Measurements from ENCODE around the gene MVB12B.
A peak's percentile ranks its signal among the peaks of the same experiment; 100 is the strongest.

MVB12B gene

DNA sequence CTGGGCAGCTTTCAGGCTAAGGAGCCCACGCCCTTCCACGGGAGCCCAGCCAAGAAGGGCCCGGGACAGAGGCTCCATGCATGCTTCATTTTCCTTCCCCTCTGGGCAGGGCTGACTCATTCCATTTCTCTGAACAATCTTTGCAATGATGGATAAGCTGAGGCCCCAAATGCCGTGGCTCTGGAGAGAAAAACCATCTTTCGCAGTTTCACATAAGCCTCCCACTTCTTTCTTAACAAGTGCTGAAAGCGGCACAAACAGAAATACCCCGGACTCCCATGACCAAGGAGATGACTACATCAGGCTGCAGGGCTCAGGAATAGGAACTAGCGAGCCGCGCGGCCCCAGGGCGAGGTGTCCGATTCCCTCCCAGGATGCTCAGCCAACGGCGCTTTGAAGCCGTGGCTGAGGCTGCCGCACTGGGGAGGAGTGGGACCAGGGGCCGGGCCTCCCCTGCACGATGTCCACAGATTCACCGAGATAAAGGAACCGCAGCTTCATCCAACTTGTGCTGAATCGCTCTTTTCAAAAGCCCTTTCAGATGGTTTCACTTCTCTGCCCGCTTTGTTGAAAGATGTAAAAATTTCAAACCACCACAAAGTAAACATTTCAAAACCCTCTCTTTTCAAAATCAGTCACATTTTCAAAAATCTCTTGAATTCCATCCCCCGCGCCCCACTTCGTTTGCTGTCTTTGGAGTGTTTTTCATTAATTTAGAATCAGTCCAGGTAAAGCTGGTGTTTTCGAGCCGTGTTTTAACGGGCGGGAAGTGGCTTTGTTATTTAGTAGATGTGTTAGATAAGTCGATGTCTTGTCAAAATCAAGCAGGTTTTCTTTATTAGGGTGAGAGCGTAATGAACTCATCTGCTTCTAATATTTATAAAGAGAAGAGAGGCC is 190.6 kb downstream of the MVB12B start:
- peak overlapping the region; percentile 57 for H3K4me3 ChIP-seq (ENCODE audit: control insufficient read depth, low read depth, low read length)
- DNase-seq (ENCODE audit: low read depth), result peak; percentile 52
- TF ChIP-seq CTCF (IDR thresholded peaks at IDR 0.05; ENCODE audit: control insufficient read depth, insufficient read depth, low read depth, low read length, missing control alignments), result no peak

GRCh38 chr9:126517833-126518356 is 191.3 kb downstream of the MVB12B start:
- DNase-seq (ENCODE audit: low read depth), result no peak
- no peak for TF ChIP-seq CTCF (IDR thresholded peaks at IDR 0.05; ENCODE audit: control insufficient read depth, insufficient read depth, low read depth, low read length, missing control alignments)
- peak overlapping the region; percentile 57 for H3K4me3 ChIP-seq (ENCODE audit: control insufficient read depth, low read depth, low read length)

DNA sequence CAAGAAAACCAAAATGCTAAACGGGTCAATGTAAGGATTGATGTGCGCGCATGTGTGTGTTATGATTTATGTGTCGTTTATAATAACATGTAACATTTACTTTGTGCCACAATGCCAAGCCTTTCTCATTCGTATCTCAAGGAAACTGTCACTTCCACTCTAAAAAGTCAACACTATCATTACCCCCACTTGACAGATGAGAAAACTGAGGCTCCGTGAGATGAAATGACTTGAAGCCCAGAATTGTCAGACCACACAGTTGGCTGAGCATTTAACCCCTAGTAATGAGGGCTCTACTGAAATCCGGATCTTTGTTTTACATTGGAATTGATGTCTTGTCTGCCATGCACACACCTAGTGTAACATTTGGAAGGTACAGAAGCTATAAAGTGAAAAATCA is 192.1 kb downstream of the MVB12B start:
- TF ChIP-seq CTCF (IDR thresholded peaks at IDR 0.05; ENCODE audit: control insufficient read depth, insufficient read depth, low read depth, low read length, missing control alignments), result no peak
- no peak overlapping the region for H3K4me3 ChIP-seq (ENCODE audit: control insufficient read depth, low read depth, low read length)
- no peak for DNase-seq (ENCODE audit: low read depth)

- no peak for TF ChIP-seq CTCF (IDR thresholded peaks at IDR 0.05; ENCODE audit: control insufficient read depth, insufficient read depth, low read depth, low read length, missing control alignments)
- H3K4me3 ChIP-seq (ENCODE audit: control insufficient read depth, low read depth, low read length), result no peak overlapping the region
Observed at GRCh38 chr9:126519660-126520420, 193.2 kb downstream of the MVB12B start.

GRCh38 chr9:126520453-126520852 is 193.8 kb downstream of the MVB12B start:
- H3K4me3 ChIP-seq (ENCODE audit: control insufficient read depth, low read depth, low read length), result no peak overlapping the region
- no peak for TF ChIP-seq CTCF (IDR thresholded peaks at IDR 0.05; ENCODE audit: control insufficient read depth, insufficient read depth, low read depth, low read length, missing control alignments)
- no peak for DNase-seq (ENCODE audit: low read depth)

More at GRCh38 chr9:126519660-126520420, 193.2 kb downstream of the MVB12B start:
- DNase-seq (ENCODE audit: low read depth), result no peak

- no peak for TF ChIP-seq CTCF (IDR thresholded peaks at IDR 0.05; ENCODE audit: control insufficient read depth, insufficient read depth, low read depth, low read length, missing control alignments)
- no peak for DNase-seq (ENCODE audit: low read depth)
- H3K4me3 ChIP-seq (ENCODE audit: control insufficient read depth, low read depth, low read length), result no peak overlapping the region
Observed at GRCh38 chr9:126521089-126521488, 194.5 kb downstream of the MVB12B start.

All from AG09309 (cell line).